IMR-90 (cell line): ENCODE results near the gene TMEM154.

Experiments
- BHLHE40 ChIP-seq: fragments of 150-350 bp; IDR thresholded peaks from 2 replicates; pipeline ENCODE4 v1.6.1; 2016; ENCODE audit warnings: mild to moderate bottlenecking, low read depth, low read length
- CEBPB ChIP-seq: IDR thresholded peaks from 2 replicates; pipeline ENCODE4 v1.6.1; 2012; ENCODE audit warnings: low read depth, low read length, improper control_type of control experiment
- CTCF ChIP-seq: conservative IDR thresholded peaks from 2 replicates; pipeline ENCODE4 v1.5.1; 2012; ENCODE audit warnings: mild to moderate bottlenecking, low read depth, low read length, improper control_type of control experiment
- ELK1 ChIP-seq: fragments of 150-350 bp; IDR thresholded peaks from 2 replicates; pipeline ENCODE4 v1.6.1; 2016; ENCODE audit warnings: low read depth, mild to moderate bottlenecking, low read length, moderate library complexity, borderline replicate concordance
- MAFK ChIP-seq: IDR thresholded peaks from 2 replicates; pipeline ENCODE4 v1.6.1; 2012; ENCODE audit warnings: low read depth, low read length, improper control_type of control experiment
- MAZ ChIP-seq: IDR thresholded peaks from 2 replicates; pipeline ENCODE4 v1.6.1; 2012; ENCODE audit warnings: low read depth, mild to moderate bottlenecking, low read length, improper control_type of control experiment, moderate library complexity, borderline replicate concordance
- POLR2A ChIP-seq: IDR thresholded peaks from 2 replicates; pipeline ENCODE4 v1.6.1; 2012; ENCODE audit warnings: mild to moderate bottlenecking, low read depth, low read length
- RFX5 ChIP-seq: IDR thresholded peaks from 2 replicates; pipeline ENCODE4 v1.8.0; 2012; ENCODE audit warnings: low read depth, mild to moderate bottlenecking, low read length, moderate library complexity
- SMC3 ChIP-seq: fragments of 150-350 bp; IDR thresholded peaks from 2 replicates; pipeline ENCODE4 v1.6.1; 2016; ENCODE audit warnings: low read depth, mild to moderate bottlenecking, antibody characterized with exemption, low read length, moderate library complexity
- USF2 ChIP-seq: fragments of 150-350 bp; IDR thresholded peaks from 2 replicates; pipeline ENCODE4 v1.6.1; 2017; ENCODE audit warnings: mild to moderate bottlenecking, antibody characterized with exemption, low read length, low read depth

- TF ChIP-seq SMC3 (no peak), CTCF (no peak), USF2 (no peak), POLR2A (no peak), RFX5 (no peak), MAZ (no peak), CEBPB (no peak), BHLHE40 (no peak), MAFK (no peak), ELK1 (no peak)
Measured at GRCh38 chr4:152575533-152575932, 104.3 kb downstream of the TMEM154 start.
